ENCODE measurements around the gene NUBP2.

Gene NUBP2

GRCh38 chr16:1782408-1783264 lies at the start of gene NUBP2, which contains the start of gene SPSB3:
Gene NUBP2 (plus strand): TSS chr16:1782960. CDS start chr16:1783021, 61 bp downstream.
Gene SPSB3 (minus strand): TSS chr16:1782571. CDS start chr16:1781483, 1,088 bp downstream.
- TF ChIP-seq CTCF (IDR thresholded peaks at IDR 0.05; ENCODE audit: extremely low read depth, missing control alignments), result no peak
- peak; percentile 99 for DNase-seq (ENCODE audit: low spot score)

- no peak for TF ChIP-seq CTCF (IDR thresholded peaks at IDR 0.05; ENCODE audit: extremely low read depth, missing control alignments)
- no peak for DNase-seq (ENCODE audit: low spot score)
These were observed 48.6 kb upstream of the NUBP2 start for GRCh38 chr16:1734123-1734522.

GRCh38 chr16:1734816-1735215 lies 47.9 kb upstream of the NUBP2 start:
- no peak for DNase-seq (ENCODE audit: low spot score)
- TF ChIP-seq CTCF (IDR thresholded peaks at IDR 0.05; ENCODE audit: extremely low read depth, missing control alignments), result no peak

- TF ChIP-seq CTCF (IDR thresholded peaks at IDR 0.05; ENCODE audit: extremely low read depth, missing control alignments), result no peak
- no peak for DNase-seq (ENCODE audit: low spot score)
These were observed 42.5 kb upstream of the NUBP2 start for GRCh38 chr16:1740234-1740633.

GRCh38 chr16:1740781-1741490 lies 41.8 kb upstream of the NUBP2 start:
- DNase-seq (ENCODE audit: low spot score), result no peak
- TF ChIP-seq CTCF (IDR thresholded peaks at IDR 0.05; ENCODE audit: extremely low read depth, missing control alignments), result no peak

- no peak for TF ChIP-seq CTCF (IDR thresholded peaks at IDR 0.05; ENCODE audit: extremely low read depth, missing control alignments)
- no peak for DNase-seq (ENCODE audit: low spot score)
These were observed 41.1 kb upstream of the NUBP2 start for GRCh38 chr16:1741553-1742165.
